AG09309 (cell line): ENCODE results near the gene RPP21.

Experiments used
- DNase-seq: peaks from one replicate; pipeline ENCODE4 v3.0.0-alpha.2; 2010; ENCODE audit warnings: low read depth
- H3K4me3 ChIP-seq: 2 replicates; pipeline ENCODE4 v1.5.1; 2011; ENCODE audit warnings: mild to moderate bottlenecking, low read depth, low read length, moderate library complexity; ENCODE audit not compliant: control insufficient read depth
- TF ChIP-seq, protein P1 (sequence below): IDR thresholded peaks from 2 replicates; pipeline ENCODE4 v1.5.1; 2011; ENCODE audit warnings: mild to moderate bottlenecking, low read depth, low read length, inconsistent platforms; ENCODE audit not compliant: insufficient read depth, control insufficient read depth; ENCODE audit errors: missing control alignments

RPP21 gene

DNA sequence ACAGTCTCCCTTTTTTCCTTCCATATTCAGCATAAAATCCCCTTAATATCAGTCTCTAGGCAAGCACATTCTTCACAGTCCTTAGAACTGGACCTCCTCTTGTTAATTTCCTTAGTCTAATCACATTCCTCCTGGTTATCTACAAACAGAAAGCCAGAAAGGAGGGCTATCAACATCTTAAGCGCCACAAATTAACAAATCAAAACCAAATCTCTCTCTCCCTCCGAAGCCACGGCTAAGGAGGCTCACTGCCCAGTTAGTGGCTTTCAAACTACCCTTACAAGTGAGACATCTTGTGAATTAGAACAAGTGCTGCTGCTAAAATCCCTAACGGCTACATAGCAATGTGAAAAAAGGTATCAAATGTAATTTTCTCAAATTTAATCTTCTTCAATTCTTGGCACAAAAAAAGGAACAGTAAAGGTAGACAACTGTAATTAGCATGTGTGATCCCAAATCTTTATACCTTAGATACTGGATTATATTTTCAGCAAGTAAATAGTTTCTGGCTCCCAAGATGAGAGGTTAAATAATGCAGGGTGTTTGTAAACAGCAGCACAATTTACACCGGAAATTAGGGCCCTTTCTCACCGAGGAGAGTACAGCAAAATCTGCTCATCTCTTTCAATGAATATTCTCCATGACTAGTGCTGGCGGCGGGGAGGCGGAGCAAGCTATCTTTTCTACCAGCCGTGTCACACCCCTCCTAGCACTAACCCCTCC lies 19.6 kb upstream of the RPP21 start:
- peak overlapping the region; percentile 94 for H3K4me3 ChIP-seq
- TF ChIP-seq, protein P1, sequence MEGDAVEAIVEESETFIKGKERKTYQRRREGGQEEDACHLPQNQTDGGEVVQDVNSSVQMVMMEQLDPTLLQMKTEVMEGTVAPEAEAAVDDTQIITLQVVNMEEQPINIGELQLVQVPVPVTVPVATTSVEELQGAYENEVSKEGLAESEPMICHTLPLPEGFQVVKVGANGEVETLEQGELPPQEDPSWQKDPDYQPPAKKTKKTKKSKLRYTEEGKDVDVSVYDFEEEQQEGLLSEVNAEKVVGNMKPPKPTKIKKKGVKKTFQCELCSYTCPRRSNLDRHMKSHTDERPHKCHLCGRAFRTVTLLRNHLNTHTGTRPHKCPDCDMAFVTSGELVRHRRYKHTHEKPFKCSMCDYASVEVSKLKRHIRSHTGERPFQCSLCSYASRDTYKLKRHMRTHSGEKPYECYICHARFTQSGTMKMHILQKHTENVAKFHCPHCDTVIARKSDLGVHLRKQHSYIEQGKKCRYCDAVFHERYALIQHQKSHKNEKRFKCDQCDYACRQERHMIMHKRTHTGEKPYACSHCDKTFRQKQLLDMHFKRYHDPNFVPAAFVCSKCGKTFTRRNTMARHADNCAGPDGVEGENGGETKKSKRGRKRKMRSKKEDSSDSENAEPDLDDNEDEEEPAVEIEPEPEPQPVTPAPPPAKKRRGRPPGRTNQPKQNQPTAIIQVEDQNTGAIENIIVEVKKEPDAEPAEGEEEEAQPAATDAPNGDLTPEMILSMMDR = no peak
- DNase-seq = no peak

DNA sequence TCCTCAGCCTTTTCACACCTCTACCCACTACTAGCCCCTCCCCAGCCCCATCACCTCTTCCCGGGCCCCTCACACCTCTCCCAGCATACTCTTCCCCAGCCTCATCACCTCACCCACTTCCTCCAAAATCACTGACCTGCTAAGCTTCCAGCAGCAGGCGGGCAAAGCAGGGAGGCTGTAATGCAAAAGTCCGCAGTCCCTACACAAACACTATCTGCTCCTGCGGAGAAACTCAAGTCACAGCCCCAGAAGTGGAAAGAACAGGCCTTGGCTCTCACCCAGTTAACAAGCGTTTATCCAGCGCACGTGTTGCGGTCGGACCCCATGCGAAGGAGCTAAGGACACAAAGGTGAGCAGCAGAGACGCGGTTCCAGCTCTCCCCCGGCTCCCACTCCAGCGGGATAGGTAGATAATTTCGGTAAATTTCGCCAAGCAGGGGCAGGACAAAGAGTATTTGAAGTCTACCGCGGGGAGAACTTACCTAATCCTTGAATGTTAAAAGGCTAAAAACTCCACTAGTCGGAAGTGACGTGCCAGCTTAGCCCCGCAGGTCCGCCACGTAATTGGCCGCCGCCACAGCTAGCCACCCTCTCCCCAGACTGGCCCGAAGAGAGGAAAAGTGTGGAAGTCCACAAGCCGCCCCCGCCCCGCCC lies 19.0 kb upstream of the RPP21 start:
- H3K4me3 ChIP-seq = peak overlapping the region; percentile 94
- TF ChIP-seq, protein P1 = no peak
- peak; percentile 38 for DNase-seq

DNA sequence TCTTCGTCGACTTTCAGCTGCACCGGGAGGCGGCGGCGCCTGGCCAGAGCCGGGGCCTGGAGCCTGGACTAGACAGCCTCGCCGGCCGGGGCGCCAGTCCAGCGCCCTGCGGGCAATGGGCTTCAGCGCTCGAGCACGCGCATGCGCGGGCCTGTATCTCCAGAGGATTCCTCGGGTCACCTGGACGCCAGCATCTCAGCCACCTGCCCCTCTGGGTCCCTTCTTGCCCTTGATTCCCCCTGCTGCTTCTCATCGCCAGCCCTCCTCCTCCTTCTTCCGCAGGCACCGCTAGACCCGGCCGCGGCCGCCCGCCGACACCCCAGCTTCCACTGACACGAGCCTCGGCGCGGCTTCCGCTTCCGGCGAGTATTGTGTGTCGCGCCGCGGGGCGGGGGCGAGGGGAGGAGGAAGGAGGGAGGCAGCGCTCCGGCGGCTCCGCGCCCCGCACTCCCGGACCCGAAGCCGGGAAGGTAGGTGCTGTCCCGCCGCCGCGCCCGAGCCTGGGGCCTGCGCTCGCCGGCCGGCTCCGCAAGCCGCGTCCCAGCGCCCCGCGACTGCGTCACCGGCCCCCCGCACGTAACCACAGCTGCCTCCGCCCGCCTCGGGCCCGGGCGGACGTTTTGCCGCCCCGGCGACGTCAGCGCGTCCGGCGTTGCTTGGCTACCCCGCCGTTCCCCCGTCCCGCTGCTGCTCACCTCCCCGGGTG lies 18.3 kb upstream of the RPP21 start, which contains the start of gene TRIM39:
Gene TRIM39 (plus strand): TSS at position 402 of the 706 bp plus-strand sequence. CDS start 2,391 bp downstream, outside the sequence.
- peak within 1 kb of the TSS; percentile 94 for H3K4me3 ChIP-seq
- DNase-seq = no peak
- TF ChIP-seq, protein P1 = no peak

DNA sequence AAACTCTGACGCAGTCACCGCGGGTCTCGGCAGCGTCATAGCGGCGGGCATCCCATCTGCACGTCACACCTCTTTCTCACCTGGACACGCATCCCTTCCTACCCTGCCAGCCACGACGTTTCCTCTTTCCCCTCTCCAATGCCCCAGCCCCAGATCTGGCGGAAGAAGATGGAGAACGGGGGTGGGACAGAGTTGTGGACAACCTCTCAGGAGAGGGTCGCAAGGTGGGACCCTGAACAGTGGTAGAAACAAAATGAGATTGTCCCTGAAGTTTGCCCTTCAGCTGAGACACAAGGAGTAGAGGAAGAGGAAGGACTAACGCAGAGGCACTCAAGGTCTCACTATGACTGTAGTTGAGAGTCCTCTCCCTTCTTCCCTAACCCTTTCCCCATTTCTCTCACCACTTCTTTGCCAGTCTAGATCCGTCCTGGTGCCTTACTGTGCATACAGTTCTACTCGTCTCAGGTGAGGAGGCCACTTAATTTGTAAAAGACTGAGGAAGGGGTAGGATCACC lies 17.7 kb upstream of the RPP21 start:
- no peak for DNase-seq
- TF ChIP-seq, protein P1 = no peak
- H3K4me3 ChIP-seq = peak overlapping the region; percentile 94

DNA sequence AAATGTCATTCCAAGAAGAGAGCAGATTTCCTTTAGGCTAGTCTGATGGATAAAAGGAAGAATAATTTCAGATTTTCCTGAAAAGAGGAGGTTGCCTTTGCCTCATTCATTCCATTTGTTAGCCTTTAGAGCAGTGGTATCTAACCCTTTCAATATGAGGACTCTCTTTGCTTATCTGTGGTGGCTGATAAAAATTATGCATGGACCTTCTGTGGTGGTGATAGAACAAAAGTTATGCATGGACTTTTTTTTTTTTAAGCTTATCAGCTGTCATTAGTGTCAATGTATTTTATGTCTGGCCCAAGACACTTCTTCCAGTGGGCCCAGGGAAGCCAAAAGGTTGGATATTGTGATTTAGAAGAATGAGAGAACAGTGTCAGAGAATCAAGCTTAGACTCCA lies 16.6 kb upstream of the RPP21 start:
- TF ChIP-seq, protein P1 = no peak
- no peak overlapping the region for H3K4me3 ChIP-seq
- DNase-seq = no peak

DNA sequence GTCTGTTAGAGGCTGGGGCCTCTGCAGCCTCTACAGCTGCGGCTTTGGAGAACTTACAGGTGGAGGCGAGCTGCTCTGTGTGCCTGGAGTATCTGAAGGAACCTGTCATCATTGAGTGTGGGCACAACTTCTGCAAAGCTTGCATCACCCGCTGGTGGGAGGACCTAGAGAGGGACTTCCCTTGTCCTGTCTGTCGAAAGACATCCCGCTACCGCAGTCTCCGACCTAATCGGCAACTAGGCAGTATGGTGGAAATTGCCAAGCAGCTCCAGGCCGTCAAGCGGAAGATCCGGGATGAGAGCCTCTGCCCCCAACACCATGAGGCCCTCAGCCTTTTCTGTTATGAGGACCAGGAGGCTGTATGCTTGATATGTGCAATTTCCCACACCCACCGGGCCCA lies 15.6 kb upstream of the RPP21 start:
- no peak for DNase-seq
- H3K4me3 ChIP-seq = no peak overlapping the region
- TF ChIP-seq, protein P1 = no peak
